KOPT-K1 (cell line): Measurements from ENCODE around the gene PSMG1.
"Not testable (repeated sequence)": the region's sequence is repeated elsewhere in the genome, so short reads cannot be mapped to it uniquely, and the experiment has no call there.

Experiments used
- H3K27ac ChIP-seq: fragments of 200-600 bp; sonication (generic); 2 replicates; pipeline ENCODE4 v1.5.1; 2016; ENCODE audit warnings: antibody characterized with exemption, mild to moderate bottlenecking, low read depth, low read length; ENCODE audit not compliant: poor library complexity, severe bottlenecking
- H3K36me3 ChIP-seq: fragments of 200-600 bp; sonication (generic); 2 replicates; pipeline ENCODE4 v1.5.1; 2017; ENCODE audit warnings: antibody characterized with exemption, mild to moderate bottlenecking, low read length, moderate library complexity; ENCODE audit not compliant: insufficient read depth
- H3K9me3 ChIP-seq: fragments of 200-600 bp; sonication (generic); 2 replicates; pipeline ENCODE4 v1.5.1; 2017; ENCODE audit warnings: antibody characterized with exemption, low read length, mild to moderate bottlenecking; ENCODE audit not compliant: insufficient read depth, poor library complexity, severe bottlenecking

Gene PSMG1

DNA sequence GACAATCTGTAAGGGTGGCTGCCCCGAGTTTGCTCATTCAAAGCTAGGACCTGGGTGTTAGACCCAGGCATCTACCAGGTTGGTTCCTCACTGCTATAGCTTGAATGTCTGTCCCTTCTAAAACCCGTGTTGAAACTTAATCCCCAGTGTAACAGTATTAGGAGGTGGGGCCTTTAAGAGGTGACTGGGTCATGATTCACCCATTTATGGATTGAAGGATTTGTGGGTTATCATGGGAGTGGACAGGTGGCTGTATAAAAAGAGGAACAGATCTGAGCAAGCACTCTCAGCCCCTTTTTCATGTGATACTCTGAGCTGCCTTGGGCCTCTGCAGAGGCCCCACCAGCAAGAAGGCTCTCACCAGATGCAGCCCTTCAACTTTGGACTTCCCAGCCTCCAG, 29.4 kb downstream of the PSMG1 start:
- H3K36me3 ChIP-seq = no peaks in the 10 kb centered on the region
- H3K27ac ChIP-seq = no peak overlapping the region
- H3K9me3 ChIP-seq = no peaks in the 10 kb centered on the region

DNA sequence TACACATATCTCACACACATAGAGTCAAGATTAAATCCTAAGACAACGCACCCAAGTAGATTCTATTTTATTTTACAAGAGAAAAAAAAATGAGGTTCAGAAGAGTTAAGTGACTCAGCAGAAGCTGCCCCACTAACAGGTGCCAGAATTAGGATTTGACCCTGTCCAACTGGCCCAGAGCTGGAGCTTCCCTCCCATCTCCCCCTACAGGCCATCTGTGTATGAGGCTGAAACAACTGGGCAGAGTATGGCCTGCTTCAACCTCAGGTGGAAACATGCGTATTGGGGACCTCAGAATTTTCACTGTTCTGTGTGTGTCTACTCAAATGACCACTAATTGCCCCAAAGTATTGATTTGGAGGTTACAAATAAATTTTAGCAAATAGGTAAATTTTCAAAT, 29.9 kb downstream of the PSMG1 start:
- Histone ChIP-seq H3K36me3 (no peaks in the 10 kb centered on the region), H3K27ac (no peak overlapping the region), H3K9me3 (no peaks in the 10 kb centered on the region)

DNA sequence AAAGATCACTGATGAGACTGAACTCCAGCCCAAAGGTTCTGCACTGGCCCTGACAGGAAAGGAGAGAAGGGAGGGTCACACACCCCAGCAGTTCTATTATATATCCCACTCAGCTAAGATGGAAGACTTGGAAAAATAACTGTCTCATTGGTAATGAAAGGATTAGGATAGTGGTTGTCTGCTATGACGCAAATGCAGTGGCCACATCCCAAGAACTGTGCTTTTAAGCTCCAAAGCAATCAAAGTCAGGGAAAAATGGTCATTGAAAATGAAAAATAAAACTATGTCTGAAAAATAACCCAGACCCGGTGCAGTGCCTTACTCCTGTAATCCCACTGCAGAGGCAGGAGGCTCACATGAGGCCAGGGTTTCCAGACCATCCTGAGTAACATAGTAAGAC, 31.0 kb downstream of the PSMG1 start:
- H3K27ac ChIP-seq = no peak overlapping the region

DNA sequence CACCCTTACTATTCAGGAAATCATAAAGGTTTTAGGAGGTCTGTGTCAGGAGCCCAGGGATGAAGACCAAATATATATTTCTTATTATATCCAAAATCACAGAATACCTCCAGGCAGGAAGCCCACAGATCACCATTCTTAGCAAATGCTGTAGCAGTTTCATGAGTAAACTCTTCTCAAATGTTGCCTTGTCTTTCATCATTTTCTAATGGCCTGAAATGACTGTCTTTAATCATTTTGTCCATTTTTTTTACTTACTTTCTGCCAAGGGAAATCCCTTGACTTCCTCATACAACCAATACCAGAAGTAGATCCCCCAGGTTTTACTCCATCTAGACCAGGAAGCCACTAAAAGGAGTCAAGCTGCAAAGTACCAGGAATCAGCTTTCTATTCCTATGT, 32.4 kb downstream of the PSMG1 start:
- H3K36me3 ChIP-seq = no peaks in the 10 kb centered on the region
- H3K27ac ChIP-seq = no peak overlapping the region
- H3K9me3 ChIP-seq = no peaks in the 10 kb centered on the region

More for the DNA sequence above, 31.0 kb downstream of the PSMG1 start:
- H3K36me3 ChIP-seq = no peaks in the 10 kb centered on the region
- H3K9me3 ChIP-seq = no peaks in the 10 kb centered on the region

DNA sequence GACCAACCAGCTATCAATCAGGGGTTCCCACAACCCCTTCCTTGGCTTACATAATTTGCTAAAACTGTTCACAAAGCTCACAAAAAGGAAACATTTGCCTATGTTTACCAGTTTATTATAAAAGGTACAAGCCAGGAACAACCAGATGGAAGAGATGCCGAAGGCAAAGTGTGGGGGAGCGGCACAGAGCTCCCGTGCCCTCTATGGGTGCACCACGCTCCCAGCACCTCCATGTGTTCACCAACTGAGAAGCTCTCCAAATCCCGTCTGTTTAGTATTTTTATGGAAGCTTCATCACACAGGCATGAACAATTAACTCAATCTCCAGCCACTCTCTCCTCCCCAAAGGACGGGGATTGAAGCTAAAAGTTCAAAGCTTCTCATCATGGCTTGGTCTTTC, 32.9 kb downstream of the PSMG1 start:
- H3K9me3 ChIP-seq = no peaks in the 10 kb centered on the region
- no peaks in the 10 kb centered on the region for H3K36me3 ChIP-seq
- no peak overlapping the region for H3K27ac ChIP-seq

DNA sequence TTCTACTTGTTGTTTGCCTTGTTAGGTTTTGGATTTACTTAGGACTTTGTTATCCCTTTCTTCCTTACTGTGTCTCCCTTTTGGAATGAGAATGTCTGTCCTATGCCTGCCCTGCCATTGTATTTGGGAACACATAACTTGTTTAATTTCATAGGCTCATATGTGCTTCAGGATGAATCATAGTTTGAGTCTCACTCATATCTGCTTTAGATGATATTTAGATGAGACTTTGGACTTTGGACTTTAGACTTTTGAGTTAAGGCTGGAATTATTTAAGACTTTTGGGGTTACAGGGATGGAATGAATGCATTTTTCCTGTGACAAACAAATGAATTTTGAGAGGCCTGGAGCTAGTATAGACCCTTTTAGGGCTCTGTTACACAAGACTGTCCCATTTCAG, 33.4 kb downstream of the PSMG1 start:
- Histone ChIP-seq H3K27ac (no peak overlapping the region), H3K36me3 (no peaks in the 10 kb centered on the region), H3K9me3 (no peaks in the 10 kb centered on the region)

DNA sequence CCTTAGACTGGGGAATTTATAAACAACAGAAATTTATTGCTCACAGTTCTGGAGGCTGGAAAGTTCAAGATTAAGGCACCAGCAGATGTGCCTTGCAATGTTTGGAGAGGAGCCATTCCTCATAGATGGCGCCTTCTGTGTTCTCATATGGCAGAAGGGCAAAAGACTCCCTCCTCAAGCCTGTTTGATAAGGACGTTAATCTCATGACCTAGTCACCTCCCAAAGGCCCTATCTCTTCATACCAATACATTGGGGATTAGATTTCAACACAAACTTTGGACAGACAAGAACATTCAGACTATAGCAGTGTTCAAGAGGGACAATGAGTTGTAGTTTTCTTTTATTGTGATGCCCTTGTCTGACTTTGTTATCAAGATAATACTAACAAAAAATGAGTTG, 34.3 kb downstream of the PSMG1 start:
- no peaks in the 10 kb centered on the region for H3K36me3 ChIP-seq
- H3K9me3 ChIP-seq = peaks cover 5% of the 10 kb centered on the region
- no peak overlapping the region for H3K27ac ChIP-seq

DNA sequence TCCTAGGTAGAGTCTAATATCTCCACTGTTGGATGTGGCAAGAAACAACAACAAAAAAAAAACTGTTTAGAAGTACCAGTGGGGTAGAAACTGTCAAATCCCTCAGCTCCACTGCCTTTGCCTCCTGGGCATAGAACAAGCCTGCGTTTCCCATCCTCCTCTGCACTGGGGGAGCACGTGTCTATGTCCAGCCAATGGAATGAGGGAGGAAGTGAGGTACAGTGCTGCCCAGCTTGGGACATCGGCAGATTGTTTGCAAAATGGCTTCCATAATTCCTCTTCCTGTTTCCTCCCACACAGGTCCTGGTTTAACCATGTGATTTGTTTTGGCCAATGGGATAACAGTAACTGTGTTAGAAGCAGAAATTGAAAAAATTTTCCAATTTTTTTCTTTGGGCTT, 39.1 kb downstream of the PSMG1 start:
- H3K27ac ChIP-seq = no peak overlapping the region
- H3K36me3 ChIP-seq = no peaks in the 10 kb centered on the region
- peaks cover 9% of the 10 kb centered on the region for H3K9me3 ChIP-seq

DNA sequence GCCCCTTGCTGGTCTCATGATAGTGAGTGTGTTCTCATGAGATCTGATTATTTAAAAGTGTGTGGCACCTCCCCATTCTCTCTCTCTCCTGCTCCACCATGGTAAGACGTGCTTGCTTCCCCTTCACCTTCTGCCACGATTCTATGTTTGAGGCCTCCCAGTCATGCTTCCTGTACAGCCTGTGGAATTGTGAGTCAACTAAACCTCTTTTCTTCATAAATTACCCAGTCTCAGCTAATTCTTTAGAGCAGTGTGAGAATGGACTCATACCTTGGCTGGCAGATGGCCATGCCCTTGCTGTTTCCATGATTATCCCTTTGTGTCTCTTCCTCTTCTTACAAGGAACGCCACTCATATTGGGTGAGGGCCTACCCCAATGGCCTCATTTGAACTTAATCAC, 40.3 kb downstream of the PSMG1 start:
- Histone ChIP-seq H3K27ac (no peak overlapping the region), H3K9me3 (peaks cover 9% of the 10 kb centered on the region), H3K36me3 (no peaks in the 10 kb centered on the region)

DNA sequence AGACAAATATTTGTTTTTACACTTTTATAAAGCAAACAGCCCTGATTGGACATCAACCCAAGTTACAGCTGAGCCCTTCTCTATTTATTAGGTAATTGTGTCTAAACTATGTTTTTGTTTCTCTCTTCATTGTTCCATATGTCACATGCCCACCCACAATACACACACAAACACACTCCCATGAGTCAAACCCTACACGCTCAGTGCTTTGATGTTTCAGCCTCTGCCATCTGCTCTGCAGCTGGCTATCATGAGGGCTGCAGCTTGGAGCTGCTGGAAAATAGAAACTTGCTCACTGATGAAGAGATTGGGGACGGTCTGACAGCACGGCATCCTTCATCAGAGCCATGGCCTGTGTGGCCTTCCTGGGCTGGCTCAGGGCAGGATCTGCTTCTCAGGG, 41.7 kb downstream of the PSMG1 start:
- Histone ChIP-seq H3K27ac (no peak overlapping the region), H3K9me3 (peaks cover 9% of the 10 kb centered on the region), H3K36me3 (no peaks in the 10 kb centered on the region)

DNA sequence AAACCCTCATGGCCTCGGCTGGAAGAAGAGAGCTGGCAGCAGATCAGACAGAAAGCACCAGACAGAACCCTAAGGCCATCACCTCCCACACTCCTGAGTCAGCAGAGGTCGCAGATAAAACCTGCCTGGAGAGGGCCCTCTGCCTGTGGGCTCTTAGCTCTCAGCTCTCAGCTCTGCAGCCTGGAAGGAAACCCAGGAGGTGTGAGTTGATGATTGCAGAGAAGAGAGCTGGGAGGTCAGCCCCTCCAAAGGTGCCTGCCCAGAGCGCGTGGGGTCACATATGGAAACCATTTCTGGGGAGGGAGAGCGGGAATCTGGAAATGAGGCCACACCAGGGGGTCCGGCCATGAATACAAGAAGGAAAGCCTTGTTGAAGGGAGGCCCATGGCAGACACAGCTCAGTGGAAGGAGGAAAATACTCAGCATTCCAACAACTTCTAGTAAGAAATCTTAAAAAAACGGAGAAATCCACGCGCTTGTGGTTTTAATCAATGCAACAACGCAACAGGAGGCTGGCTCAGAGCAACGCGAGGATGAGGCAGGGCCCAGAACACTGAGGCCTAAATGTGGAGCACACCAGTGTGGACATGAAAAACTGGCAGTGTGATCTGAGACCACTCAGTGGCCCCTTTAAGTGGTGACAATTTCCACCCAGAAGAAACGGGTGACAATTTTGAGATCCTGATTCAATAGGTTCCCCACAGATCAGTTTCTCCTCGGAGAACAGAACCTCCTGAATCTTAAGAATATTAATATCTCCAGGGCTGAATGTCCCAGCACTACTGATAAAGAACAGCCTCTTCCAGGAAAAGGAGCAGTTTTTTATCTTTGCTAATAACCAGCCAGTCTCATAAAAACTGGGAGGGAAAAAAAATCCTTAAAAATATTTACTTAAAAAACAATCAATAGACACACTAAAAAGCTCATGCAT, 45.7 kb downstream of the PSMG1 start:
- no peaks in the 10 kb centered on the region for H3K9me3 ChIP-seq
- H3K27ac ChIP-seq = peak overlapping the region; percentile 29
- no peaks in the 10 kb centered on the region for H3K36me3 ChIP-seq

DNA sequence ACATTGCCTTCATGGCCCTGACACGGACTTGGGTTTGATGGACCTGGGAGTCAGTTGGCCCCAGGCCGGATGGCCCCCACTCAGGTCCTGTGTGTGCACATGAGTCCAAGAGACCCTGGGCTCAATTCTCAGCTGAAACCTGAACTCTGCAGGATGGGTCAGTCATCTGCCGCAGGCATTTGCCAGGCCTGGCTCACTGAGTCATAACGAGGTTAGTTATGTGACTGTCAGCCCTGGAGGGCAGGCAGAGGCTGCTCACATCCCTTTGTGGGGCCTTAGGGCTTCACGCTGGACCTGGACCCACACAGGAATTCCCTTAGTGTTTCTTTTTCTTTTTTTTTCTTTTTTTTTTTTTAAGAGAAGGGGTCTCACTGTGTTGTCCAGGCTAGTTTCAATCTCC, 46.5 kb downstream of the PSMG1 start:
- no peaks in the 10 kb centered on the region for H3K36me3 ChIP-seq
- H3K27ac ChIP-seq = no peak overlapping the region
- peaks cover 2% of the 10 kb centered on the region for H3K9me3 ChIP-seq

DNA sequence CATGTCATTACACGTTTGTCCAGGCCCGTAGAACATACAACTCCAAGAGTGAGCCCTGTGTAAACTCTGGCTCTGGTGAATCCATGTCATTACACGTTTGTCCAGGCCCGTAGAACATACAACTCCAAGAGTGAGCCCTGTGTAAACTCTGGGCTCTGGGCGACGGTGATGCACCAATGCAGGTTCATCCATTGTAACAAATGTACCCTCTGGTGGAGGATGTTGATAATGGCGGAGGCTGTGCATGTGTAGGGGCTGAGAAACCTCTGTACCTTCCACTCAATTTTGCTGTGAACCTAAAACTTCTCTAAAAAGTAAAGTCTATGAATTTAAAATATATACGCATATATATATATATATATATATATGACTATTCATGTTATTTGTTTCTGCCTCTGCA, 47.1 kb downstream of the PSMG1 start:
- peak overlapping the region; percentile 15 for H3K27ac ChIP-seq
- not testable (repeated sequence) for H3K36me3 ChIP-seq, H3K9me3 ChIP-seq

DNA sequence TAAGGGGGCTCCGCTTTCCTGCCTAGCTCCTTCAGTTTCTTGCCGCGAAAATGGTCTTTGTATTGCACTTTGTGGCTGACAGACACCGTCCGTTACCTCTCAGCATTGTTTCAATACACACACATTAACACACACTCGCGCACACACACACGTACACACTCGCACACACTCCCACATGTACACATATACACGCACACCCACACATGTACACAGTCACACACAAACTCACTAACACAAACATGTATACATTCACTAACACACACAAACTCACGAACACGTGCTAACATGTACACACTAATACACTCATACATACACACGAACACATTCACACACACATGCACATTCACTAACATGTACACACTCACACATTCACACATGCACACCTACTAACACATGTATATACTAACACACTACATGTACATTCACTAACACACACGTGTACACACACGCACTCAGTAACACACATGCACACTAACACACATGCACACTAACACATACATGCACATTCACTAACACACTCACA, 48.9 kb downstream of the PSMG1 start:
- Histone ChIP-seq H3K36me3 (no peaks in the 10 kb centered on the region), H3K9me3 (peaks cover 13% of the 10 kb centered on the region), H3K27ac (no peak overlapping the region)

DNA sequence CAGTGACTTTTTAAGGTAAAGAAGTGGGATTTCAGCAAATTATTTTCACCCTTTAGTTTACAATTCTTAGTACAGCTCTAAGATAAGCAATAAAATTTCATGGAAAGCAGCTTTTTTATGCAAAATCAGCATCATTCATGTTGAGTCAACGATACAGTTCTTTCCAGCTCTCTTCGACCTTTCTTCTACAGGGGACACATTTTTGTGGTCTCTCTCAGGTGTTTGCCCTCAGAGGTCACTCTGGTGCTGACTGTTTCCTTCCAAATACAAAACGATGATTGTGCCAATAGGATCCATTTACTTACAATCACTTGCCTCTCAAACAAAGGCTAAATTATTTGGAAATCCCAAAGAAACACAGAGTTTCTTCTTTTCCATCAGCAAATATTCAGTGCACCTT, 51.0 kb downstream of the PSMG1 start:
- Histone ChIP-seq H3K9me3 (peaks cover 13% of the 10 kb centered on the region), H3K36me3 (no peaks in the 10 kb centered on the region), H3K27ac (no peak overlapping the region)

DNA sequence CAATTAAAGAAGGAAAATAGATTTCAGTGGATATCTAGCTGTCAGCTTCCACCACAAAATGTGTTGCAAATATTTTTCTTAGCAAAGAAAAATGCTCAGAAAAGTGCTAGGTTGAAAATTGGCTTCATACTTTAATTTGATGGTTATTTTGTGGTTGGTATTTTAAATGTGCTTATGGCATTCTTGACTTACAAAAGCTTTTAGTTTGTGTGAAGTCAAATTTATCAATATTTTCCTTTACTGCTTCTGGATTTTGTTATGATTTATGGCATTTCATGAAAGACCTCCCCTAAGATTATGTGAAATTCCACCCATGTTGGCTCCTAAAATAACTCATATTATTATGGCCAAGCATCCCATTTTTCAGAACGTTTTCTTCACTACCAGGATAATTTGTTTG, 51.5 kb downstream of the PSMG1 start:
- Histone ChIP-seq H3K27ac (no peak overlapping the region), H3K36me3 (no peaks in the 10 kb centered on the region), H3K9me3 (peaks cover 13% of the 10 kb centered on the region)
